ENCODE results near the gene ATAD1.
"Not testable (repeated sequence)": the region's sequence is repeated elsewhere in the genome, so short reads cannot be mapped to it uniquely, and the experiment has no call there.

Gene ATAD1

DNA sequence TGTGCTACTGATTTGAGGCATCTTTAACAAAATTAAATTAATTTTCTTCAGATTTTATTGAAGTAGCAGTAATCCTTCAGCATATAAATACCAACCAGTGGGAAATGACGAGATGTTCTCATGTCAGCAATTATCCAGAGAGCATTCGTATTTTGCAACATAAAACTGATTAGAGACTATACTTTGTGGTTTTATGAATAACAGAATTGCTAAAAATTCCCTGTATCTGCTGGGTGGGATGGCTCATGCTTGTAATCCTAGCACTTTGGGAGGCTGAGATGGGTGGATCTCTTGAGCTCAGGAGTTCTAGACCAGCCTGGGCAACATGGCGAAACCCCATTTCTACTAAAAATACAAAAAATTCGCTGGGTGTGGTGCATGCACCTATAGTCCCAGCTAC lies 56.9 kb downstream of the ATAD1 start:
- WGBS, 2 experiments = 95 to 96% methylated on average over 4 of the region's 4 CpGs
- H3K27me3 ChIP-seq (ENCODE audit: control insufficient read depth, insufficient read depth, low read length, poor library complexity, severe bottlenecking) = no peaks in the 10 kb centered on the region
- peaks cover 11% of the 10 kb centered on the region for H3K36me3 ChIP-seq (ENCODE audit: control insufficient read depth, insufficient read depth, low read length)
- no peaks in the 10 kb centered on the region for H3K9me3 ChIP-seq (ENCODE audit: control insufficient read depth, low read length)
- H3K4me3 ChIP-seq (ENCODE audit: insufficient read depth, low read depth, low read length) = no peak overlapping the region
- no peaks in the 10 kb centered on the region for H3K4me1 ChIP-seq (ENCODE audit: control insufficient read depth, insufficient read depth, low read length)
- no peak overlapping the region for H3K27ac ChIP-seq (ENCODE audit: insufficient read depth, low read depth, low read length, poor library complexity, severe bottlenecking)

DNA sequence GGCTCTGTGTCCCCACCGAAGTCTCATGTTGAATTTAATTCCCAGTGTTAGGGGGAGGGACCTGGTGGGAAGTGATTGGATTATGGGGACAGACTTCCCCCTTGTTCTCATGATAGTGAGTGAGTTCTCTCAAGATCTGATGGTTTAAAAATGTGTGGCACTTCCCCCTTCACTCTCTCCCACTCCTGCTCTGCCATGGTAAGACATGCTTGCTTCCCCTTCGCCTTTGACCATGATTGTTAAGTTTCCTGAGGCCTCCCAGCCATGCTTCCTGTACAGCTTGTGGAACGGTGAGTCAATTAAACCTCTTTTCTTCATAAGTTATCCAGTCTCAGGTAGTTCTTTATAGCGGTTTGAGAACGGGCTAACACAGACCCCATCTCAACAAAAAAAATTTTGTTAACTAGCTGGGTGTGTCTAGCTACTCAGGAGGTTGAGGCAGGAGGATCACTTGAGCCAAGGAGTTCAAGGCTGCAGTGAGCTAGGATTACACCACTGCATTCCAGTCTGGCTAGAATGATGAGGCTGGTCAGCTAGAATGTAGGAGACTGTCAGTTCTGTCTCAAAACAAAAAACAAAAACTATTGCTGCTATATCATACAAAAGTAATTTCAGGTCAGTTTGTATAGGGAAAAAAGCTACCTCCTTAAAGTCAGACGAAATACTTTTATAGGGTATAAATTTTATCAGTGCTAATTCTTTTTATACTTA lies 57.7 kb downstream of the ATAD1 start:
- Histone ChIP-seq H3K4me1 (ENCODE audit: control insufficient read depth, insufficient read depth, low read length) (no peaks in the 10 kb centered on the region), H3K27me3 (ENCODE audit: control insufficient read depth, insufficient read depth, low read length, poor library complexity, severe bottlenecking) (no peaks in the 10 kb centered on the region), H3K9me3 (ENCODE audit: control insufficient read depth, low read length) (no peaks in the 10 kb centered on the region), H3K4me3 (ENCODE audit: insufficient read depth, low read depth, low read length) (no peak overlapping the region), H3K27ac (ENCODE audit: insufficient read depth, low read depth, low read length, poor library complexity, severe bottlenecking) (no peak overlapping the region), H3K36me3 (ENCODE audit: control insufficient read depth, insufficient read depth, low read length) (peaks cover 14% of the 10 kb centered on the region)
- WGBS, 2 experiments = 91 to 97% methylated on average over 5 of the region's 6 CpGs

DNA sequence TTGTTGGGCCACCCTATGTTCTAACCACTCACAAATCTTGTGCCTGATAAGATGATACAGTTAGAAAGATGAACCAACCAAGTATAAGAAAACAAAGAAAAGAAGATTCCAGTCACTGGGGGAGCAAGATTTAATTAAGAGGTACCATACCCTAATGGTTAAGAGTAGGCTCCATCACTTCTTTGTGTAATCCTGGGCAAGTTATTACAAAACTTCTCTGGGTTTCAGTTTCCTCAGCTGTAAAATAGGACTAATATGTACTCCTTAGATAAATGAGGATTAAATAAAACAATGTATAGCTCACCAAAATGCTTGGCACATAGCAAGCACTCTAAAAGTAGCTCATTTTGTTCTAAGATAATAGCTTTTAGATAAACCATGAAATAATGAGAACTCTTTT lies 58.5 kb downstream of the ATAD1 start:
- Histone ChIP-seq H3K9me3 (ENCODE audit: control insufficient read depth, low read length) (no peaks in the 10 kb centered on the region), H3K36me3 (ENCODE audit: control insufficient read depth, insufficient read depth, low read length) (peaks cover 14% of the 10 kb centered on the region), H3K4me3 (ENCODE audit: insufficient read depth, low read depth, low read length) (no peak overlapping the region)

DNA sequence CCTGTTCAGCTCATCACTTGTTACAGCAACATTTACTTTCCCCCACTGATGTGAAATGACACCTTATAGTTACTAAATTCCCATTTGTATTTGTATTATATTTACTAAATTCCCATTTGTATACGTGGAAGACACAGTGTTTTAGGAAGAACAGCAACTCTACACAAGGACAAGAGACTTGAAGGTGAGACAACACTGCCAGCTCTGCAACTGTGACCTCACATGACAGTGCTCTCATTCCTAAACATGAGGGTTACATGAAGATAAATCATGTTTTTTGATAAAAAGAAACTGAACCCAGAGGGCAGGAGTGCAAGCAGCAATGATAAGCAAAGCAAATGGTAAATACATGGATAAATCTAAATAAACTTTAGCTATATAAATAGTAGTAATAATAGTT lies 60.3 kb downstream of the ATAD1 start:
- Histone ChIP-seq H3K36me3 (ENCODE audit: control insufficient read depth, insufficient read depth, low read length) (peaks cover 14% of the 10 kb centered on the region), H3K27me3 (ENCODE audit: control insufficient read depth, insufficient read depth, low read length, poor library complexity, severe bottlenecking) (no peaks in the 10 kb centered on the region), H3K4me1 (ENCODE audit: control insufficient read depth, insufficient read depth, low read length) (no peaks in the 10 kb centered on the region), H3K4me3 (ENCODE audit: insufficient read depth, low read depth, low read length) (no peak overlapping the region), H3K27ac (ENCODE audit: insufficient read depth, low read depth, low read length, poor library complexity, severe bottlenecking) (no peak overlapping the region), H3K9me3 (ENCODE audit: control insufficient read depth, low read length) (no peaks in the 10 kb centered on the region)
- 86 to 88% methylated on average over 1 of the region's 1 CpG for WGBS, 2 experiments

More for the DNA sequence above, 58.5 kb downstream of the ATAD1 start:
- no peaks in the 10 kb centered on the region for H3K27me3 ChIP-seq (ENCODE audit: control insufficient read depth, insufficient read depth, low read length, poor library complexity, severe bottlenecking)
- H3K27ac ChIP-seq (ENCODE audit: insufficient read depth, low read depth, low read length, poor library complexity, severe bottlenecking) = no peak overlapping the region
- H3K4me1 ChIP-seq (ENCODE audit: control insufficient read depth, insufficient read depth, low read length) = no peaks in the 10 kb centered on the region

DNA sequence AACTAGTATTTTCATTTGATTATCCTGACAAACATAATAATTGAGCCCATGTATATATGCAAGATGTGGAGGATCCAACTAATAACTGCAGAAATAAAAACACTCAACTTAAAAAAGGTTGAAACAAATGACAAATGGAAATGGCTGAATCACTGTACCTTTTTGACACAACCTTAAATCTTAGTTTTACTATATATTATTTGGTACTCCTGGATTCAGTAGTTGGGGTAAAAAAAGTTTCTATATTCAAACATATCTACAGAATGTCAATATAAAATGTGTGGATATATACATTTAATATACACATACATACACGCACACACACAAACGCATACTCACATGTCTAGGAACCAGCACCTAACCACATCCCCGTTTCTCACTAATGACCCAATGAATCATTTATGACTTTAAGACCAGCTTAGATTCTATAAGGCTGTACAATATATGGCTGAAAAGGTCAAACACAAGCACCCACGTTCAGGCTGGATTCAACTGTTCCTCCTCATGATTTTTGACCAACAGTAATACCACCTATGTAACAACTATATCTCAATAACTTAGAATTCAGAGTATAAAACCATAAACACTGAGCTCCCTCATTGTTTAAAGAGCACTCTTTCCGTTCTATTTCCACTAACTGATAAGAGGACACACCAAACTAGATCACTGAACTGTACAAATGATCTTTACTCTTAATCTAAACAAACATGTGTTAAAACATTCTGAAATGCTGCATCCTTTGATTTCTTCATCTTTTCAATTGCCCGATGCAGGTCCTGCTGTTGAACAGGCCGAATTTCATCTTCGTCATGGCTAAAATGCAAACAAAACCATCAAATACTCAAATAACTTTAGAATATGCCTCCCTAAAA lies 63.8 kb downstream of the ATAD1 start:
- H3K27me3 ChIP-seq (ENCODE audit: control insufficient read depth, insufficient read depth, low read length, poor library complexity, severe bottlenecking) = no peaks in the 10 kb centered on the region
- WGBS, 2 experiments = 92 to 96% methylated on average over 7 to 8 of the region's 8 CpGs
- no peak overlapping the region for H3K4me3 ChIP-seq (ENCODE audit: insufficient read depth, low read depth, low read length)
- H3K9me3 ChIP-seq (ENCODE audit: control insufficient read depth, low read length) = no peaks in the 10 kb centered on the region
- H3K27ac ChIP-seq (ENCODE audit: insufficient read depth, low read depth, low read length, poor library complexity, severe bottlenecking) = no peak overlapping the region
- H3K4me1 ChIP-seq (ENCODE audit: control insufficient read depth, insufficient read depth, low read length) = no peaks in the 10 kb centered on the region
- peaks cover 12% of the 10 kb centered on the region for H3K36me3 ChIP-seq (ENCODE audit: control insufficient read depth, insufficient read depth, low read length)

DNA sequence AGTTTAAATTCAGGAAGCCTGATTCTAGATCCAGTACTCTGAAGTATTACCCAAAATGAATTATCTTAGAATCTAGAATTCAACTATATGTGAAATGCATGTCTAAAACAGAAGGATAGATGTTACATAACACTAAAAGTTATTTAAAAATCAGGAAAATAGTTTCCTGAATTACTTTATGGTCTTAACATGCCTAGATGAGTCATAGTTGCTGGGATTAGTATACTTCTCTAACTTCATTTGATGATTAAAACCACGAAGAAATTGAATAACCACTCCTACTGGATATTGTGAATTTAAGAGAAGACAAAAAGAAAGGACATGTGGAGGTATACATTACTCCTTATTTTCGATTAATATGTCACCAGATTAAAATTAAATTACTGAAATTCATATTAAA lies 65.5 kb downstream of the ATAD1 start:
- Histone ChIP-seq H3K36me3 (ENCODE audit: control insufficient read depth, insufficient read depth, low read length) (peaks cover 12% of the 10 kb centered on the region), H3K4me3 (ENCODE audit: insufficient read depth, low read depth, low read length) (no peak overlapping the region), H3K27ac (ENCODE audit: insufficient read depth, low read depth, low read length, poor library complexity, severe bottlenecking) (no peak overlapping the region), H3K27me3 (ENCODE audit: control insufficient read depth, insufficient read depth, low read length, poor library complexity, severe bottlenecking) (no peaks in the 10 kb centered on the region), H3K9me3 (ENCODE audit: control insufficient read depth, low read length) (no peaks in the 10 kb centered on the region), H3K4me1 (ENCODE audit: control insufficient read depth, insufficient read depth, low read length) (no peaks in the 10 kb centered on the region)
- no CpG with 5 or more reads among the region's 2 CpGs for WGBS, 2 experiments

DNA sequence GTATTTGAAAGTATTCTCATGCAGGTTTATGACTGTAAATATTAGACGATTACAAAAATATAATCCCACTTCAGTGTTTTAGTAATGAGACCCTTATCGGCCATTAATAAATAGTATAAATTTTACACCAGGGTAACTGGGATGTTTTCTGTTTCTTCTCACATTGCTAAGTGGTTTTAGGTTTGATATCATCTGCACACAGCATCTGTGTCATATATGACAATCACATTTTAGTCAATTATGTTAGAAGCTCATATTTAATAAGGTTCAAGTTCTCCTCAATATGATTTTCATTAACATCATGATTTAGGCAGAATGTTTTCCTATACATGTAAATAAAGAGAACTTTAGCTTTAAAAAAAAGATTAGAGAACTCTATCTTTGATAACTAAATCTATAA lies 66.8 kb downstream of the ATAD1 start:
- 88 to 90% methylated on average over 2 of the region's 2 CpGs for WGBS, 2 experiments
- Histone ChIP-seq H3K27me3 (ENCODE audit: control insufficient read depth, insufficient read depth, low read length, poor library complexity, severe bottlenecking) (no peaks in the 10 kb centered on the region), H3K27ac (ENCODE audit: insufficient read depth, low read depth, low read length, poor library complexity, severe bottlenecking) (no peak overlapping the region), H3K4me3 (ENCODE audit: insufficient read depth, low read depth, low read length) (no peak overlapping the region), H3K9me3 (ENCODE audit: control insufficient read depth, low read length) (no peaks in the 10 kb centered on the region), H3K4me1 (ENCODE audit: control insufficient read depth, insufficient read depth, low read length) (no peaks in the 10 kb centered on the region), H3K36me3 (ENCODE audit: control insufficient read depth, insufficient read depth, low read length) (peaks cover 7% of the 10 kb centered on the region)

DNA sequence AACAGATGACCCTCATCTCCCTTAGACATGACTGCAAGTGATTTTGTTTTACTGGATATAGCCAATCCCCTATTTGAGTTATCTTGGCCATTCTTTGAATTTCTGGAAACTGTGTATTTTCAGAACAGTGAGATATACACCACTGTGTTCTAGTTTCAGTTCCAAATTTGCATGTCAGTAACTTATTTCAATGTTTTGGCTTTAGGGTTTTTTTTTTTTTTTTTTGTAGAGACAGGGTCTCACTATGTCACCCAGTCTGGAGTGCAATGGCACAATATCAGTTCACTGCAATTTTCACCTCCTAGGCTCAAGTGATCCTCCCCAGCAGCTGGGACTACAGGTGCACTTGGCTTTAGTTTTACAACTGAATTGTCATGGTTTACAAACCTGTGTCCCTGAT lies 67.2 kb downstream of the ATAD1 start:
- Histone ChIP-seq H3K9me3 (ENCODE audit: control insufficient read depth, low read length) (no peaks in the 10 kb centered on the region), H3K4me3 (ENCODE audit: insufficient read depth, low read depth, low read length) (no peak overlapping the region), H3K36me3 (ENCODE audit: control insufficient read depth, insufficient read depth, low read length) (peaks cover 2% of the 10 kb centered on the region), H3K27ac (ENCODE audit: insufficient read depth, low read depth, low read length, poor library complexity, severe bottlenecking) (no peak overlapping the region), H3K27me3 (ENCODE audit: control insufficient read depth, insufficient read depth, low read length, poor library complexity, severe bottlenecking) (no peaks in the 10 kb centered on the region), H3K4me1 (ENCODE audit: control insufficient read depth, insufficient read depth, low read length) (no peaks in the 10 kb centered on the region)

DNA sequence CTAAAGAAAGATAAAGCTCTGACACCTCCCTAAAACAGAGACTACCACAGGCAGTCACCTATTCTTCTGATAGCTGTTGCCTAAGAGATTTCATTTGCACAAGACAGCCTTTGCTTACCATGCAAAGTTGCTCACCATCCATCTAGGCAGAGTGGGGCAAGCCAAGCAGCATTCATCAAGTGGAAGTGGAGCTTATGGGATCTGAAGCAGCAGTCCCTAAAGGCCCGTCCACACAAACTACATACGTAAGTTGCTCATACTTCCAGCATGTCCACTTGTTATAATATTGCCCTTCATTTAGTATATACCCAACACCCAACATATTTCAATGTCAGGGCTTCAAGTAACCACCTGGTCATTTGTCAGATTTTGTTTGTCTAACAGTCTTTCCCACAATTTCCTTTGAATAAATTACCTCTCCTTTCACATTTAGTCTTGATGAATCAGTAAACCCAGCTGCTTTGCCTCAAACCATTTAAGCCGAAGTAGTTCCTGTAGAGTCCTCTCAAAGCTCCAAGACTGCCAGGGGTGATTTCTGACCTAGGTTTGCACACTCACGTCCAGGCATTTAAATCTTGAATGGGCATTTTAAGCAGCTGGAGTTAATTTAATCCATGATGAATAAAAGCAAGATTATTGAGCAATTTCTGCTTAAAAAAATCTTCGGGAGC lies 67.9 kb downstream of the ATAD1 start:
- H3K27ac ChIP-seq (ENCODE audit: insufficient read depth, low read depth, low read length, poor library complexity, severe bottlenecking) = no peak overlapping the region
- no peaks in the 10 kb centered on the region for H3K4me1 ChIP-seq (ENCODE audit: control insufficient read depth, insufficient read depth, low read length)
- H3K4me3 ChIP-seq (ENCODE audit: insufficient read depth, low read depth, low read length) = no peak overlapping the region
- no peaks in the 10 kb centered on the region for H3K27me3 ChIP-seq (ENCODE audit: control insufficient read depth, insufficient read depth, low read length, poor library complexity, severe bottlenecking)
- H3K36me3 ChIP-seq (ENCODE audit: control insufficient read depth, insufficient read depth, low read length) = no peaks in the 10 kb centered on the region
- H3K9me3 ChIP-seq (ENCODE audit: control insufficient read depth, low read length) = no peaks in the 10 kb centered on the region
- 84 to 87% methylated on average over 5 of the region's 5 CpGs for WGBS, 2 experiments

DNA sequence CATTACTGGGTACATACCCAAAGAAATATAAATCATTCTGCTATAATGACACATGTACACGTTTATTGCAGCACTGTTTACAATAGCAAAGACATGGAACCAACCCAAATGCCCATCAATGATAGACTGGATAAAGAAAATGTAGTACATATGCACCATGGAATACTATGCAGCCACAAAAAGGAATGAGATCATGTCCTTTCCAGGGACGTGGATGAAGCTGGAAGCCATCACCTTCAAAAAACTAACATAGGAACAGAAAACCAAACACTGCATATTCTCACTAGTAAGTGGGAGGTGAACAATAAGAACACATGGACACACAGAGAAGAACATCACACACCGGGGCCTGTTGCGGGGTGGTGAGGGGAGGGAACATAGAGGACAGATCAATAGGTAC lies 69.8 kb downstream of the ATAD1 start:
- H3K27ac ChIP-seq (ENCODE audit: insufficient read depth, low read depth, low read length, poor library complexity, severe bottlenecking); H3K4me3 ChIP-seq (ENCODE audit: insufficient read depth, low read depth, low read length); H3K36me3 ChIP-seq (ENCODE audit: control insufficient read depth, insufficient read depth, low read length); H3K4me1 ChIP-seq (ENCODE audit: control insufficient read depth, insufficient read depth, low read length); H3K27me3 ChIP-seq (ENCODE audit: control insufficient read depth, insufficient read depth, low read length, poor library complexity, severe bottlenecking); H3K9me3 ChIP-seq (ENCODE audit: control insufficient read depth, low read length): not testable (repeated sequence)
- WGBS, 2 experiments = 87 to 94% methylated on average over 4 of the region's 4 CpGs

Data from ectodermal cell (in vitro differentiated cells).